GM10266 (cell line): Measurements from ENCODE around the gene MMUT.

ENCODE experiments used
- DNase-seq: peaks from one replicate; pipeline ENCODE4 v3.0.0; 2012; ENCODE audit errors: extremely low spot score
- TF ChIP-seq, protein P1 (sequence below): IDR thresholded peaks from 2 replicates; pipeline ENCODE4 v1.5.1; 2012; ENCODE audit warnings: mild to moderate bottlenecking, low read depth; ENCODE audit not compliant: control insufficient read depth, insufficient read depth; ENCODE audit errors: missing control alignments

Gene MMUT

DNA sequence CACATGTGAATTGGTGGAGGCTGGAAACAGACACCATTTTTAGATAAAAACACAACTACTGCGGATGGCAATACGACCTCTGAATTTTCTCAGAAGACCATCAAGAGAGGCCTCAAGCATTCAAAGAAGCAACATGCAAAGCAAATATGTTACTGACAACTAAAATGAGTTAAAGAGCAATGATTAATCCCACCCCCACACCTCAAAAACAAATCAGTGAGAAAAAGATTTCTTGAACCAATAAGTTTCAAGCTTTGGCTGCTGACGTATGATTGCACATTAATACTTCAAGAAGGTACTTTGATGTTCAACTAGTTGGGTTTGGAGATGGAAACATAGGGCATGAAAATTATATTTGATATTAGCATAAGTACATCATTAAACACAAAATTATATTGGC is 982 bp downstream of the MMUT start:
- TF ChIP-seq, protein P1, sequence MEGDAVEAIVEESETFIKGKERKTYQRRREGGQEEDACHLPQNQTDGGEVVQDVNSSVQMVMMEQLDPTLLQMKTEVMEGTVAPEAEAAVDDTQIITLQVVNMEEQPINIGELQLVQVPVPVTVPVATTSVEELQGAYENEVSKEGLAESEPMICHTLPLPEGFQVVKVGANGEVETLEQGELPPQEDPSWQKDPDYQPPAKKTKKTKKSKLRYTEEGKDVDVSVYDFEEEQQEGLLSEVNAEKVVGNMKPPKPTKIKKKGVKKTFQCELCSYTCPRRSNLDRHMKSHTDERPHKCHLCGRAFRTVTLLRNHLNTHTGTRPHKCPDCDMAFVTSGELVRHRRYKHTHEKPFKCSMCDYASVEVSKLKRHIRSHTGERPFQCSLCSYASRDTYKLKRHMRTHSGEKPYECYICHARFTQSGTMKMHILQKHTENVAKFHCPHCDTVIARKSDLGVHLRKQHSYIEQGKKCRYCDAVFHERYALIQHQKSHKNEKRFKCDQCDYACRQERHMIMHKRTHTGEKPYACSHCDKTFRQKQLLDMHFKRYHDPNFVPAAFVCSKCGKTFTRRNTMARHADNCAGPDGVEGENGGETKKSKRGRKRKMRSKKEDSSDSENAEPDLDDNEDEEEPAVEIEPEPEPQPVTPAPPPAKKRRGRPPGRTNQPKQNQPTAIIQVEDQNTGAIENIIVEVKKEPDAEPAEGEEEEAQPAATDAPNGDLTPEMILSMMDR: no peak
- no peak for DNase-seq

GRCh38 chr6:49457771-49458170 is 5.3 kb downstream of the MMUT start:
- DNase-seq: no peak
- TF ChIP-seq, protein P1: no peak

DNA sequence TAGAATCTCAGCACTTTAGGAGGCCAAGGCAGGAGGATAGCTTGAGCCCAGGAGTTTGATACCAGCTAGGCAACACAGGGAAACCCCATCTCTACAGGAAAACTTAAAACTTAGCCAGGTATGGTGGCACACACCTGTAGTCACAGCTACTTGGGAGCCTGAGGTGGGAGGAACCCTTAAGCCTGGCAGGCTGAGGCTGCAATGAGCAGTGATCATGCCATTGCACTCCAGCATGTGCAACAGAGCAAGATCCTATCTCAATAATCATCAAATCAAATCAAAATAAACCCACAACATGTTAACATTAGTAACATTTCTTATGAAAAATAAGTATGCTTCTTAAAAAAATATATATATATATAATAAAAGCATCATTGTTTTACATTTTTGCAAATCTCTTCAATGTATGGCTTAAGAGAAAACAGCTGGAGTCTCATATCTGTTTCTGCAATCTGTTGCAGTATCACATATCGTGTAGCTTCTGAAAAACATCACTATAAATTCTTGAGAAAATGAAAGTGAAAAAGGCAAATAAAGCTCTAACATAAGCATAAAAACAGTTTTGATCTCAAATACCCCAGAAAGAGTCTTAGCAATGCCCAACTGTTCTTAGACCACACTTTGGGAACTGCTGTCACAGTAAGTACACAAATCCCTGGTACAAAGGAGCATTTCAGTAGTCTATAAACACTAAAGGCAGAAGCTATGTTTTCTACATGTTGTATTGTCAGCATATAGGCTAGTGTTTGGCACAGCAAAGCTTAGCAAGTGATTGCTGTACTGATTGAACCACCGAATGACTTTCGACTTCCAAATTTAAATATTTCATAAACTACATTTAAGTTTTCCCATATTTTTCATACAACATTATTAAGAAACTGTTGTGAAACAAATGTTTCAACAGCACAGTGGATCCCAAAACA is 8.0 kb downstream of the MMUT start:
- TF ChIP-seq, protein P1: no peak

GRCh38 chr6:49453221-49453620 is 9.8 kb downstream of the MMUT start:
- DNase-seq: no peak
- TF ChIP-seq, protein P1: no peak

More for the DNA sequence above, 8.0 kb downstream of the MMUT start:
- no peak for DNase-seq

- no peak for DNase-seq
- TF ChIP-seq, protein P1: no peak
These were observed 32.2 kb downstream of the MMUT start for GRCh38 chr6:49430866-49431265.

DNA sequence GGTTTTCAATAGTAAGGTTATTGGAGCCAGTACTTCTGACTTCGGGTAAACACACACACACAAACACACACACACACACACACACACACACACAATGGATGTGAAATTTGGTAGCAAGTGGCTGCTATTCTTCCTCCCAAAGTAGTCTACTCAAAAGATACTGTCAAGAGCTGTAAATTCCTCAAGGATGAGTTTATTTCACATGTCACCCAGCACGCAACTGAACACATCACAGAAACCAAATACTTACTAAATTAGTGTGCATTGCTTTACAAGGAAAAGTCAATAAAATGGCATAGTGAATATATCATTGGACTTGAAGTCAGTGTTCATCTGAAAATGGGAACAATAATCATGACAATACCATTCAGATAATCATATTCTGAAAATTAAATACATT is 32.9 kb downstream of the MMUT start:
- TF ChIP-seq, protein P1: no peak

GRCh38 chr6:49423817-49424216 is 39.2 kb downstream of the MMUT start:
- DNase-seq: no peak
- TF ChIP-seq, protein P1: no peak

More for the DNA sequence above, 32.9 kb downstream of the MMUT start:
- no peak for DNase-seq
